GM12878 (cell line): ENCODE measurements around the gene FAM219A. TPM values are rescaled to one million over a fixed set of nuclear protein-coding genes. Genes with fewer than 3 reads are reported as not detected.

Source experiments
- ATAC-seq: fragments of 200-7000 bp; cut with Tn5 transposase; 3 replicates; pipeline ENCODE4 v1.9.1; 2020; ENCODE audit warnings: mild to moderate bottlenecking, moderate library complexity
- BruUV-seq: library from RNA; stranded (reverse); fragments of 400-500 nt; replicated peaks from 2 replicates; lab custom pipeline; 2021; lab: Mats Ljungman, UMichigan
- CTCF ChIA-PET: fragments of 300-600 bp; sonication (Branson Sonifier 250); formaldehyde crosslinking; extraction: SDS; loops from one replicate; lab custom pipeline; 2021; ENCODE audit warnings: inconsistent platforms; lab: Yijun Ruan, JAX
- POLR2A ChIA-PET: fragments of 350-600 bp; formaldehyde crosslinking; extraction: SDS; loops from one replicate; lab custom pipeline; 2021; ENCODE audit warnings: inconsistent platforms; lab: Charles Lee
- RAD21 ChIA-PET: fragments of 300-600 bp; sonication (Branson Sonifier 250); formaldehyde crosslinking; loops from one replicate; lab custom pipeline; 2023; ENCODE audit warnings: antibody characterized with exemption; ENCODE audit not compliant: unreplicated experiment; lab: Charles Lee
- SMC1A ChIA-PET: fragments of 300-600 bp; sonication (Branson Sonifier 250); formaldehyde crosslinking; loops from one replicate; lab custom pipeline; 2023; ENCODE audit not compliant: unreplicated experiment, uncharacterized antibody; lab: Charles Lee
- DNase-seq: peaks from one replicate; pipeline ENCODE4 v3.0.0-alpha.2; 2011; ENCODE audit warnings: low read depth, low spot score
- FAIRE-seq: peaks from 3 replicates; lab custom pipeline; 2011; peaks lifted over from hg19 to GRCh38; lab: Jason Lieb, UNC
- H2AFZ ChIP-seq: 2 replicates; pipeline ENCODE4 v1.6.0; 2011; ENCODE audit warnings: low read depth, low read length, control low read depth; ENCODE audit not compliant: control insufficient read depth
- H3K27ac ChIP-seq: 2 replicates; pipeline ENCODE4 v1.5.1; 2011; ENCODE audit warnings: control low read depth; ENCODE audit not compliant: control insufficient read depth, insufficient read depth
- H3K27me3 ChIP-seq, 2 experiments: replicated peaks in 1 of 2; 2 replicates each; pipeline versions ENCODE4 v1.6.0 to v1.6.1; 2011; ENCODE audit warnings: low read length in 1 of 2; ENCODE audit not compliant: control insufficient read depth in 2 of 2, insufficient read depth in 2 of 2
- H3K36me3 ChIP-seq, 2 experiments: 2 replicates each; pipeline ENCODE4 v1.5.1; 2011; ENCODE audit warnings: low read length in 1 of 2; ENCODE audit not compliant: control insufficient read depth in 2 of 2, insufficient read depth in 2 of 2
- H3K4me1 ChIP-seq: 2 replicates; pipeline ENCODE4 v1.6.1; 2011; ENCODE audit warnings: mild to moderate bottlenecking, low read length, moderate library complexity, mixed read lengths; ENCODE audit not compliant: control insufficient read depth, insufficient read depth
- H3K4me2 ChIP-seq: 2 replicates; pipeline ENCODE4 v1.6.0; 2011; ENCODE audit warnings: control low read depth; ENCODE audit not compliant: control insufficient read depth, insufficient read depth
- H3K4me3 ChIP-seq: fragments of 200-600 bp; sonication (generic); 2 replicates; pipeline ENCODE4 v1.5.1; 2016
- H3K79me2 ChIP-seq: 2 replicates; pipeline ENCODE4 v1.6.0; 2011; ENCODE audit warnings: low read length; ENCODE audit not compliant: control insufficient read depth, insufficient read depth
- H3K9ac ChIP-seq: 2 replicates; pipeline ENCODE4 v1.8.0; 2011; ENCODE audit warnings: low read length, control low read depth, mixed read lengths; ENCODE audit not compliant: control insufficient read depth, insufficient read depth
- H3K9me3 ChIP-seq: replicated peaks from 3 replicates; pipeline ENCODE4 v1.5.1; 2011; ENCODE audit warnings: mild to moderate bottlenecking, low read length; ENCODE audit not compliant: control insufficient read depth, insufficient read depth
- H4K20me1 ChIP-seq: 2 replicates; pipeline ENCODE4 v1.6.0; 2011; ENCODE audit not compliant: control insufficient read depth, insufficient read depth
- CBX5 ChIP-seq: sonication (generic); IDR thresholded peaks from 2 replicates; pipeline ENCODE4 v1.6.1; 2016; ENCODE audit warnings: low read depth, moderate library complexity, mild to moderate bottlenecking, inconsistent platforms
- CHD1 ChIP-seq: IDR thresholded peaks from 2 replicates; pipeline ENCODE4 v1.6.1; 2012; ENCODE audit warnings: low read depth, low read length, improper control_type of control experiment
- CHD2 ChIP-seq: IDR thresholded peaks from 2 replicates; pipeline ENCODE4 v1.6.1; 2011; ENCODE audit warnings: low read depth, low read length, improper control_type of control experiment, borderline replicate concordance
- CTCF ChIP-seq, 3 experiments: IDR thresholded peaks in 2 of 3; conservative IDR thresholded peaks in 1 of 3; 2 replicates each; pipeline ENCODE4 v1.5.1; 2011; ENCODE audit warnings: low read depth in 3 of 3, low read length in 3 of 3, mild to moderate bottlenecking in 3 of 3, control low read depth in 2 of 3, moderate library complexity in 2 of 3, inconsistent platforms in 1 of 3, mixed read lengths in 1 of 3; ENCODE audit not compliant: control insufficient read depth in 2 of 3, insufficient read depth in 1 of 3; ENCODE audit errors: extremely low read depth in 1 of 3
- IKZF1 ChIP-seq: fragments of 450-650 bp; conservative IDR thresholded peaks from 2 replicates; pipeline ENCODE4 v1.6.1; 2017; ENCODE audit warnings: antibody characterized with exemption, mild to moderate bottlenecking
- IRF4 ChIP-seq: IDR thresholded peaks from 2 replicates; pipeline ENCODE4 v1.6.1; 2011; ENCODE audit warnings: low read depth, low read length
- KAT2A ChIP-seq: conservative IDR thresholded peaks from 2 replicates; pipeline ENCODE4 v1.6.1; 2011; ENCODE audit warnings: low read depth, low read length; ENCODE audit not compliant: control insufficient read depth
- LARP7 ChIP-seq: fragments of 450-650 bp; IDR thresholded peaks from 2 replicates; pipeline ENCODE4 v1.6.1; 2017; ENCODE audit warnings: mild to moderate bottlenecking
- MAX ChIP-seq: IDR thresholded peaks from 2 replicates; pipeline ENCODE4 v1.6.1; 2012; ENCODE audit warnings: low read depth, low read length, improper control_type of control experiment
- MYB ChIP-seq: fragments of 150-350 bp; IDR thresholded peaks from 2 replicates; pipeline ENCODE4 v1.6.1; 2014; ENCODE audit warnings: mild to moderate bottlenecking, low read depth, low read length, borderline replicate concordance
- MYC ChIP-seq: IDR thresholded peaks from 2 replicates; pipeline ENCODE4 v1.6.1; 2011; ENCODE audit warnings: mild to moderate bottlenecking, low read length, moderate library complexity, inconsistent platforms; ENCODE audit not compliant: insufficient read depth, insufficient replicate concordance, insufficient read length, severe bottlenecking
- NR2F1 ChIP-seq: fragments of 450-650 bp; conservative IDR thresholded peaks from 2 replicates; pipeline ENCODE4 v1.6.1; 2017; ENCODE audit warnings: mild to moderate bottlenecking
- PAX5 ChIP-seq: IDR thresholded peaks from 2 replicates; pipeline ENCODE4 v1.6.1; 2011; ENCODE audit warnings: low read depth, low read length, borderline replicate concordance
- POLR2AphosphoS2 ChIP-seq: IDR thresholded peaks from 2 replicates; pipeline ENCODE4 v1.6.1; 2011; ENCODE audit warnings: low read depth, mild to moderate bottlenecking, low read length, improper control_type of control experiment, moderate library complexity
- RAD21 ChIP-seq: IDR thresholded peaks from 2 replicates; pipeline ENCODE4 v1.6.1; 2011; ENCODE audit warnings: mild to moderate bottlenecking, low read depth, low read length, moderate library complexity; ENCODE audit not compliant: insufficient read depth
- RAD51 ChIP-seq: fragments of 450-650 bp; IDR thresholded peaks from 2 replicates; pipeline ENCODE4 v1.6.1; 2016; ENCODE audit warnings: moderate library complexity, mild to moderate bottlenecking, inconsistent platforms
- STAT3 ChIP-seq: IDR thresholded peaks from 2 replicates; pipeline ENCODE4 v1.6.1; 2011; ENCODE audit warnings: low read depth, low read length, improper control_type of control experiment
- TAF1 ChIP-seq: IDR thresholded peaks from 2 replicates; pipeline ENCODE4 v1.6.1; 2011; ENCODE audit warnings: mild to moderate bottlenecking, low read depth, low read length, borderline replicate concordance
- TCF7 ChIP-seq: IDR thresholded peaks from 2 replicates; pipeline ENCODE4 v1.6.1; 2014; ENCODE audit warnings: antibody characterized with exemption, borderline replicate concordance
- ZNF622 ChIP-seq: fragments of 450-650 bp; IDR thresholded peaks from 2 replicates; pipeline ENCODE4 v1.6.1; 2017; ENCODE audit warnings: mild to moderate bottlenecking, inconsistent platforms
- ZZZ3 ChIP-seq: IDR thresholded peaks from 2 replicates; pipeline ENCODE4 v1.6.1; 2011; ENCODE audit warnings: low read depth; ENCODE audit not compliant: control insufficient read depth, insufficient read length
- in situ Hi-C: fragments of 300-500 bp; cut with MboI; formaldehyde crosslinking; loops from 9 replicates; pipeline ENCODE4 v1.14.3; 2018; ENCODE audit warnings: mixed read lengths
- intact Hi-C: fragments of 100-400 bp; cut with micrococcal nuclease; formaldehyde crosslinking; loops from one replicate; pipeline ENCODE4 v1.14.2; 2022; ENCODE audit not compliant: unreplicated experiment
- polyA plus RNA-seq, 11 experiments: library from polyadenylated mRNA; depleted of rRNA in 4 of 11; unstranded in 6 of 11; stranded (reverse) in 5 of 11; fragments of >200 nt; fragmentation: Nextera tagmentation in 4 of 11; fragmentation: Illumina TruSeq in 1 of 11; extraction: Ambion mirVana in 4 of 11; extraction: Trizol in 1 of 11; gene quantifications; 1 replicate in 1 of 11; 2 replicates in 10 of 11; pipeline versions ENCODE4 v1.2.1 to v1.2.3, GENCODE V29; 2011 to 2016; ENCODE audit warnings: inconsistent platforms in 2 of 11, missing spikeins in 2 of 11, low read depth in 1 of 11
- total RNA-seq, 4 experiments: library from RNA; depleted of rRNA in 3 of 4; stranded (reverse); fragments of >200 nt in 3 of 4; fragmentation: Illumina TruSeq in 1 of 4; extraction: Trizol in 1 of 4; gene quantifications; 2 replicates each; pipeline versions ENCODE4 v1.2.1 to v1.2.3, GENCODE V29; 2013 to 2021
- TF ChIP-seq, protein P1 (sequence below): IDR thresholded peaks from 2 replicates; pipeline ENCODE4 v1.6.1; 2011; ENCODE audit warnings: borderline replicate concordance, low read depth, mild to moderate bottlenecking, moderate library complexity, mixed read lengths, low read length; ENCODE audit not compliant: insufficient read depth; ENCODE audit errors: extremely low read length

FAM219A gene
- total and polyA plus RNA-seq, 10 of the 15 experiments (the other 5 are each of a cell fraction or from before 2014, with no cell fraction given), result 0.11 to 2.0 (median 0.71) TPM

DNA sequence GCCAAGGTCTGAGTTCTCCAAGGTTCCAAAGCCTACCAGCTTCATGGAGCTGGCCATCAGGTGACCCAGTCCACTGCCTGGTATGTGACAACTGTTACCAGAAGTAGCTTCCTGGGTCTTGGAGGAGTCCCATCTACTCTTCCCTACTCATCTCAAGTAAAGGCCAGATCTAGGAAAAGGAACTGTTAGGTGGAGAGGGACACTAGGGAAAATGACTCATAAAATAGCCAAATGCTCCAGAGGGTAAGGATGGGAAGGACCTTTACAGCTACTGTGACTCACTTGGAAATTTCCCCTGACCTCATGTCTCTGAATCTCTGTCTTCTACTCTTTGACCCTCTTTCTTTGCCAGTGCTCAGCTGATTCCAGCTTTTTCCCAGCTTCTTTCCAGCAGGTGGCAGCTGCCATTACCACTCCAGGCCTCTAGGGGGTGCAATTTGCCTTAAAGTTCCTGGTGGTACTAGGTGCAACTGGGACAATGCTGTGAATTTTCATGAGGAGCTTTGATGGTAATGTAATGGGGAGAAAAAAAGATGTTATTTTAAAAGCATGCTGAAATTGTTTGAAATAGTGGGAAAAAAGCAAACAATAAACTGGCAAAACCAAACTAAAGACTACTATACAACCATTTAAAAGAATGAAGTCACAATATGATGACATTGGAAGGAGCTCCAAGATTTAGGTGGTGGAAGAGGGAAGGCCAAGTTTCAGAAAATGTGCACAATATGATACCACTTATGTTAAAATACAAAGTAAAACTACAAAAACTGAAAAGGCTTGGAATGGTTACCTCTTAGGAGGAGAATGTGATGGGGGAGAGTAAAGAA lies 54.6 kb downstream of the FAM219A start:
- peaks cover 2 to 3% of the 10 kb centered on the region in 2 experiments; a peak in 3 of 4 replicates for H3K27me3 ChIP-seq
- SMC1A ChIA-PET, result interaction anchor here (0.7 to 1.5 kb wide), 11 partner anchors 9 to 320 kb away, joined by 3 to 4 read pairs (median 3); no protein-coding TSS in a partner anchor
- POLR2A ChIA-PET, result no interaction called here
- intact Hi-C loops, result loop anchor here (1.0 to 2.0 kb wide), 3 partner anchors 97 to 189 kb away; no protein-coding TSS in a partner anchor
- no peak overlapping the region for H3K4me3 ChIP-seq
- H2AFZ ChIP-seq, result no peak overlapping the region
- DNase-seq, result no peak
- no peaks in the 10 kb centered on the region for H3K79me2 ChIP-seq
- CTCF ChIA-PET, result interaction anchor here (0.5 to 3.4 kb wide), 56 partner anchors 9 to 1078 kb away, joined by 3 to 38 read pairs (median 4); partner anchors contain the start of genes DCTN3, MYORG and SIGMAR1
- RAD21 ChIA-PET, result interaction anchor here (0.5 to 1.6 kb wide), 10 partner anchors 15 to 1272 kb away, joined by 3 to 7 read pairs (median 3); no protein-coding TSS in a partner anchor
- H4K20me1 ChIP-seq, result no peaks in the 10 kb centered on the region
- FAIRE-seq, result peak; percentile 80
- peak; percentile 62; the same call in 2 of the 3 replicates for ATAC-seq
- H3K9me3 ChIP-seq, result no peaks in the 10 kb centered on the region
- no peaks in the 10 kb centered on the region for H3K36me3 ChIP-seq
- H3K9ac ChIP-seq, result no peak overlapping the region
- no peak overlapping the region for H3K27ac ChIP-seq
- BruUV-seq, result no TSS peak
- H3K4me2 ChIP-seq, result no peak overlapping the region
- no peaks in the 10 kb centered on the region for H3K4me1 ChIP-seq
- in situ Hi-C loops, result no loop called here
- TF ChIP-seq, protein P1, sequence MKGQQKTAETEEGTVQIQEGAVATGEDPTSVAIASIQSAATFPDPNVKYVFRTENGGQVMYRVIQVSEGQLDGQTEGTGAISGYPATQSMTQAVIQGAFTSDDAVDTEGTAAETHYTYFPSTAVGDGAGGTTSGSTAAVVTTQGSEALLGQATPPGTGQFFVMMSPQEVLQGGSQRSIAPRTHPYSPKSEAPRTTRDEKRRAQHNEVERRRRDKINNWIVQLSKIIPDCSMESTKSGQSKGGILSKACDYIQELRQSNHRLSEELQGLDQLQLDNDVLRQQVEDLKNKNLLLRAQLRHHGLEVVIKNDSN, result no peak
- TF ChIP-seq IRF4, result no peak
- no peak for TF ChIP-seq KAT2A
- no peak for TF ChIP-seq CHD1
- peak; percentile 25; the same call in 1 of the 2 replicates for TF ChIP-seq IKZF1
- no peak for TF ChIP-seq CBX5
- TF ChIP-seq CHD2, result no peak
- no peak for TF ChIP-seq MYC
- peak; percentile 90 to 99 (median 96) for TF ChIP-seq CTCF (IDR thresholded peaks at IDR 0.05 in 2 of 3, conservative IDR thresholded peaks at IDR 0.05 in 1 of 3; ENCODE audit: control insufficient read depth in 2 of 3, extremely low read depth in 1 of 3, insufficient read depth in 1 of 3, low read depth in 3 of 3, low read length in 3 of 3)
- no peak for TF ChIP-seq MYB
- no peak for TF ChIP-seq STAT3
- no peak for TF ChIP-seq TAF1
- TF ChIP-seq MAX, result no peak
- TF ChIP-seq RAD21, result peak; percentile 79
- no peak for TF ChIP-seq LARP7
- no peak for TF ChIP-seq TCF7
- no peak for TF ChIP-seq ZZZ3
- no peak for TF ChIP-seq NR2F1
- no peak for TF ChIP-seq POLR2AphosphoS2
- TF ChIP-seq RAD51, result no peak
- TF ChIP-seq PAX5, result no peak
- TF ChIP-seq ZNF622, result no peak
